Naive B cell (primary cell): ENCODE data around the gene KDR. TPM values are rescaled to one million over a fixed set of nuclear protein-coding genes. Genes with fewer than 3 reads are reported as not detected.

ENCODE experiments used
- ATAC-seq, 2 donors: fragments of 150-1000 bp; cut with Tn5 transposase; 2 replicates each; pipeline ENCODE4 v1.10.0; 2021; ENCODE audit warnings: low read depth in 2 of 2, mild to moderate bottlenecking in 2 of 2, moderate library complexity in 2 of 2
- DNase-seq: peaks from one replicate; pipeline ENCODE4 v3.0.0; 2022
- H3K27ac Mint-ChIP-seq, 6 donors: one replicate each; pipeline ENCODE4 v1.8.0; 2020 to 2022; ENCODE audit warnings: mild to moderate bottlenecking in 6 of 6, mixed read lengths in 6 of 6, moderate library complexity in 5 of 6, inconsistent platforms in 2 of 6
- H3K27me3 Mint-ChIP-seq, 3 donors: one replicate each; pipeline ENCODE4 v1.8.0; 2021 to 2022; ENCODE audit warnings: mixed read lengths in 3 of 3, mild to moderate bottlenecking in 1 of 3
- H3K36me3 Mint-ChIP-seq, 2 donors: one replicate each; pipeline ENCODE4 v1.8.0; 2020 to 2022; ENCODE audit warnings: mixed read lengths in 2 of 2, inconsistent platforms in 1 of 2, mild to moderate bottlenecking in 1 of 2
- H3K4me1 Mint-ChIP-seq, 3 donors: one replicate each; pipeline ENCODE4 v1.8.0; 2020 to 2022; ENCODE audit warnings: mixed read lengths in 3 of 3, inconsistent platforms in 1 of 3, mild to moderate bottlenecking in 1 of 3, moderate library complexity in 1 of 3
- H3K4me3 Mint-ChIP-seq, 8 donors: one replicate each; pipeline ENCODE4 v1.8.0; 2020 to 2022; ENCODE audit warnings: mild to moderate bottlenecking in 8 of 8, mixed read lengths in 8 of 8, moderate library complexity in 8 of 8, inconsistent platforms in 2 of 8
- H3K9me3 Mint-ChIP-seq, 7 donors: one replicate each; pipeline ENCODE4 v1.8.0; 2020 to 2022; ENCODE audit warnings: mixed read lengths in 7 of 7, mild to moderate bottlenecking in 5 of 7, inconsistent platforms in 2 of 7, moderate library complexity in 1 of 7
- polyA plus RNA-seq, 6 donors: library from polyadenylated mRNA; unstranded; fragments of 300-500 nt; fragmentation: Illumina TruSeq; gene quantifications; one replicate each; pipeline ENCODE4 v1.2.3, GENCODE V29; 2021; ENCODE audit warnings: low read depth in 6 of 6

The KDR gene
- polyA plus RNA-seq, 6 donors from 2014 or later = not detected

DNA sequence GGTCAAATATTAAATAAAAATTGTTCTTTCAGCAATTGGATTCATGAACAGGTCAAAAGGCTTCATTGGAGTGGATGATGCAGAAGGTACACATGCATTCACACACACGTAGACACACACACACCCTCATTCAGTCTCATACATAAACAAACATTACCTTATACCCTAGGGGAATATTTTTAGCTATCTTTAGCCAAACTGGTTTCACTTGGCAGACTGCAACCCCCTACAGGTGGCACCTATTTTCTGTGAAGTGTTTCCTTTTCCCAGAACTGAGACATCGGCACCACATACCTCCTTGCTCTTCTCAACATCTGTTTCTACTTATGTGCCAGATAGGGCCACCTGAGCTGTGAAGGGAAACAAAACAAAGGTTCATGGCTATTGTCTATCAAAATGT lies 18.5 kb upstream of the KDR start:
- H3K4me3 Mint-ChIP-seq = no peak overlapping the region
- H3K27ac Mint-ChIP-seq = no peak overlapping the region
- H3K9me3 Mint-ChIP-seq = peaks cover 0 to 3% (median 0%) of the 10 kb centered on the region in 7 donors
- H3K4me1 Mint-ChIP-seq = no peaks in the 10 kb centered on the region
- no peak for DNase-seq
- ATAC-seq = no peak
- H3K36me3 Mint-ChIP-seq = no peaks in the 10 kb centered on the region
- H3K27me3 Mint-ChIP-seq = peaks cover 0 to 12% (median 8%) of the 10 kb centered on the region in 3 donors

DNA sequence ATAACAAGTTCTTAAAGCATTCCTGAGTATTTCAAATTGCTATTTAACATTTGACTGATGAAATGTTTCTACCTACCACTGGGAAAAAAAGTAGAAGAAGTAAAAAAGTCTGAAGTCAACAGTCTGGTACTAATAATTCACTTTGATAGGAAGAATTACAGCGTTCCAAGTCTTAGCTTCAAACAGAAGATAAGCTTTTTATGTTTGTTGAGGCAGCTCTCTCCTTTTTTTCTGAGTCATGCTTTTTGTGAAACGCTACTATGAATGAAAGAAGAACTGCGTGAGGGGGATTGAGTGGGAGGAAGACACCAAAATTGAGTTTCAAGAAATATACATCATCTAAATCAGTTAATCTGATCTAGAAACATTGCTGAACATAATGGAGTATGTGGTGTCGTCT lies 13.0 kb upstream of the KDR start:
- Mint-ChIP-seq H3K4me3 (no peak overlapping the region), H3K4me1 (no peaks in the 10 kb centered on the region), H3K36me3 (no peaks in the 10 kb centered on the region), H3K9me3 (peaks cover 0 to 2% (median 0%) of the 10 kb centered on the region in 7 donors), H3K27me3 (peaks cover 0 to 8% (median 0%) of the 10 kb centered on the region in 3 donors), H3K27ac (no peak overlapping the region)
- ATAC-seq (no peak), DNase-seq (no peak)

DNA sequence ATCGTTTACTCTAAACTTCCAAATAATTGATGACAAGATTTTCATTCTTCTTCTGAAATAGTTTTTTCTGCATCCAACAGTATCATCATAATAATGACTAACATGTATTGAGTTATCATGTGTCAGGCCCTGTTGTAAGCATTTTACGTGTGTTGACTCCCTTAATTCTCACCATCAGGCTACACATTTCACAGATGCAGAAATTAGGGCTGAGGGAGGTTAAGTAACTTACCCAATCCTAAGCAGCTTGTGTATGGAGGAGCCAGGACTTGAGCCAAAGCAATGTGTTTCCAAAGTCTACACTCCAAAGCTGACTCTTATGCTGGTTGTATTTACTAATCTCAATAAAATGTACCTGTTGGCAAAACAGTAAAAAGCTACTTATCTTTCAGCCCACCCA lies 11.2 kb upstream of the KDR start:
- H3K36me3 Mint-ChIP-seq = no peaks in the 10 kb centered on the region
- H3K27ac Mint-ChIP-seq = no peak overlapping the region
- ATAC-seq = no peak
- H3K27me3 Mint-ChIP-seq = peaks cover 0 to 6% (median 0%) of the 10 kb centered on the region in 3 donors
- no peak for DNase-seq
- no peaks in the 10 kb centered on the region for H3K4me1 Mint-ChIP-seq
- H3K4me3 Mint-ChIP-seq = no peak overlapping the region
- peaks cover 0 to 2% (median 0%) of the 10 kb centered on the region in 7 donors for H3K9me3 Mint-ChIP-seq

DNA sequence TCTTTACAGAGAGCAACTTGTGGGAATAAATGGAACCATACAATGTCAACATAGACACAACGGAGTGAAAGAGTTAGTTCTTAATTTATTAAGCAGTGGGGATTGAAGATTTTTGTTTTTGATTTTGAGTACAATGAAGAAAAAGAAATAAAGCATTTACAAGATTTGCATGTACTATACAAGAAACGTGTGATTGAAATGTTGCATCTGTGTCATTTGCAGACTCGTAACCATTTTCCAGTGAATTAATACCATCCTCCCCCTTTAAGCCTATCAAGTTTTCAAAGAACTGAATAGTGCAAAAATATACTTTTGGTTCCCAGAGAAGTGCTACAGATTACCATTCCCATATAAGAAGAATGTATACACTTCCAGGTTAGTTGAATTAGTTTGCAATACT lies 8.6 kb upstream of the KDR start:
- no peak overlapping the region for H3K4me3 Mint-ChIP-seq
- H3K27me3 Mint-ChIP-seq = no peaks in the 10 kb centered on the region
- no peaks in the 10 kb centered on the region for H3K36me3 Mint-ChIP-seq
- H3K9me3 Mint-ChIP-seq = peaks cover 0 to 2% (median 0%) of the 10 kb centered on the region in 7 donors
- no peaks in the 10 kb centered on the region for H3K4me1 Mint-ChIP-seq
- ATAC-seq (no peak), DNase-seq (no peak)
- H3K27ac Mint-ChIP-seq = no peak overlapping the region

DNA sequence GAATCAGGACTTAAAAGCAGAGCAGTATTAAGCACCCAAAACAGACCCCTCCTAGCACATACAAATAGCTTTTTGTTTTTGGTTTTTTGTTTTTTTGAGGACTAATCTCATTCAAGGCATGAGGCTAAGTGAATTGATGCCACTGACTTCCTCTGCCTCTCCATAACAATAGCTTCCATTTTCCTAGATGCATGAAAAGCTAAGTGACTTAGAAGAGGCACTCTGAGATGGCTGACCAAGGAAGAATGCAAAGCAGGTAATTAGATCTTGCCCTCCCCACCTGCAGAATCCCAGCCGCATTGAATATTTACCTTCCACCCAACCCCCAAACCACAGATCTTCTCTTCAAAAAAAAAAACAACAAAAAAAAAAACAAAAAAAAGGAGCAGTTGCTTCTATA lies 7.4 kb upstream of the KDR start:
- peaks cover 0 to 1% (median under 1%) of the 10 kb centered on the region in 3 donors for H3K27me3 Mint-ChIP-seq
- no peak overlapping the region for H3K27ac Mint-ChIP-seq
- DNase-seq (no peak), ATAC-seq (no peak)
- no peak overlapping the region for H3K4me3 Mint-ChIP-seq
- H3K36me3 Mint-ChIP-seq = no peaks in the 10 kb centered on the region
- H3K9me3 Mint-ChIP-seq = peaks cover 0 to 7% (median 3%) of the 10 kb centered on the region in 7 donors
- no peaks in the 10 kb centered on the region for H3K4me1 Mint-ChIP-seq

DNA sequence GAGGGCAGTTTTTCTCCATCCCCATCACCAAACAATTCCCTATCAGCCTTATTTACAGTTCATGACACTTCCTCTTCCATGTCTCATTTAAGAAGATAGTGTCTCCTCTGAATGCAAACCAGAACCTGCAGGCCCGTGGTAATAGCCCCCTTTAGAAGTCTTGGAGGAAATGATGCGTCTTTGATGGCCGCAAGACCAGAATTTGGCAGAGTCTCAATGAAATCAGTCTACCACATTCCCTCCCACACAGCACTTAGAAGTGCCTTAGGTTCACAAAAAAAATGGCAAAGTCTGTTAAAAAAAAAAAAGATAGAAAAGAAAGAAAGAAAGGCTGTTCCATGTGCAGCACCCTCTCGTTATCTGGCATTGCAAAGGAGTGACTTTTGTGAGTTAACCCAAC lies 2.1 kb upstream of the KDR start:
- H3K27me3 Mint-ChIP-seq = peaks cover 16 to 40% (median 31%) of the 10 kb centered on the region in 3 donors
- H3K27ac Mint-ChIP-seq = no peak overlapping the region
- no peak overlapping the region for H3K4me3 Mint-ChIP-seq
- ATAC-seq (no peak), DNase-seq (no peak)
- H3K9me3 Mint-ChIP-seq = peaks cover 0 to 12% (median 3%) of the 10 kb centered on the region in 7 donors
- no peaks in the 10 kb centered on the region for H3K36me3 Mint-ChIP-seq
- peaks cover 0 to 9% (median 5%) of the 10 kb centered on the region in 3 donors for H3K4me1 Mint-ChIP-seq

DNA sequence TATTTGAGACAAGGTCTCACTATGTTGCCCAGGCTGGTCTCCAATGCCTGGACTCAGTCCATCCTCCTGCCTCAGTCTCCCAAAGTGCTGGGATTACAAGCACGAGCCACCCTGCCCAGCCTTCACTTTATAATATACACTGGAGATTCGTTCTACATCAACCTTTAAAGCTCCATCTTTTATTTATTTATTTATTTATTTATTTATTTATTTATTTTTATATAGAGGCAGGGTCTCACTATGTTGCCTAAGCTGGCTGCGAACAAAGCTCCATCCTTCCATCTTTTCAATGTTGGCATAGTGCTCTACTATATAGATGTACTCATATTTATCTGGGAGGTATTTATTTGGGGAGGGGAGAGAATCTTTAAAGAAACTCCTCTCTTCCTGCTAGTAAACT lies 1.7 kb upstream of the KDR start:
- ATAC-seq (no peak), DNase-seq (no peak)
- Mint-ChIP-seq H3K27ac (no peak overlapping the region), H3K4me1 (peaks cover 0 to 9% (median 5%) of the 10 kb centered on the region in 3 donors), H3K9me3 (peaks cover 0 to 12% (median 3%) of the 10 kb centered on the region in 7 donors), H3K36me3 (no peaks in the 10 kb centered on the region), H3K27me3 (peaks cover 21 to 40% (median 31%) of the 10 kb centered on the region in 3 donors), H3K4me3 (no peak overlapping the region)

DNA sequence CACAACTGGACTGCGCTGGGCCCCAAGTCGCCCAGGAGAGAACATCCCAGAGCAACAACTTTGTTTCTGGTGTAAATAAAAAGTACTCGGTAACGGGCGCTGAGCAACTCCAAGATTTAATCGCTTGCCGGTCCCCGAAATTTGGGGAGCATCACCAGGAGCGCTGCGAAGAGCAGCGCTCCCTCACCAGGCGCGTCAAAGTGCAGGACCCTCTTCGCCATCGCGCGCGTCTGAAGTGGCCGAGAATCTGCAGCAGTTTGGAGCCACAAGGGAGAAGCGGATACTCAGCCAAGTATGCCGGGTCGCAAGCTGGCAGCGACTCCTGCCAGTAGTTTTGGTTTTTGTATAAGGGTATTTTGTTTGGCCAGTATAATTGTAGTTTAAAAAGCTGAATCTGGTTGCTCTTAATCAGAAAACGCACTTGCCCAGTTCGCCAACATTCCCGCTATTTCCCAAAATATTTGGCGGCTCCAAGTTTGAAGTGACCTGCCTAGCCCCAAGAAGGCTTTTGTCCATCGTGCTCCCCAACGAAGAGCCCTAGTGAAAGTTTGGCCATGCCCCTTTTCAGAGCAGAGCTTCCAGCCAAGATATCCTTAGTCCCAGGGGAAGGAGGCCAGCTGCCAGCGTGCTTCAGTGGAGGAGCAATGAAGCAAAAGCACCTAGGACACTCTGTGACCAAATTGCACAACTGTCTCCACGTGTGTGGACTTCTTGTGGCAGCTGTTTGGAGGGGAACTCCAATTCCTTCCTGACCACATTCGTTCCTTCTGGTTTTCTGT lies 557 bp upstream of the KDR start:
- Mint-ChIP-seq H3K36me3 (no peaks in the 10 kb centered on the region), H3K9me3 (peaks cover 0 to 12% (median 3%) of the 10 kb centered on the region in 7 donors), H3K27me3 (peaks cover 25 to 40% (median 31%) of the 10 kb centered on the region in 3 donors), H3K4me3 (peak overlapping the region in 2 of 8 donors; percentile 12 to 15), H3K4me1 (peaks cover 0 to 9% (median 5%) of the 10 kb centered on the region in 3 donors), H3K27ac (no peak overlapping the region)
- ATAC-seq (no peak), DNase-seq (no peak)

DNA sequence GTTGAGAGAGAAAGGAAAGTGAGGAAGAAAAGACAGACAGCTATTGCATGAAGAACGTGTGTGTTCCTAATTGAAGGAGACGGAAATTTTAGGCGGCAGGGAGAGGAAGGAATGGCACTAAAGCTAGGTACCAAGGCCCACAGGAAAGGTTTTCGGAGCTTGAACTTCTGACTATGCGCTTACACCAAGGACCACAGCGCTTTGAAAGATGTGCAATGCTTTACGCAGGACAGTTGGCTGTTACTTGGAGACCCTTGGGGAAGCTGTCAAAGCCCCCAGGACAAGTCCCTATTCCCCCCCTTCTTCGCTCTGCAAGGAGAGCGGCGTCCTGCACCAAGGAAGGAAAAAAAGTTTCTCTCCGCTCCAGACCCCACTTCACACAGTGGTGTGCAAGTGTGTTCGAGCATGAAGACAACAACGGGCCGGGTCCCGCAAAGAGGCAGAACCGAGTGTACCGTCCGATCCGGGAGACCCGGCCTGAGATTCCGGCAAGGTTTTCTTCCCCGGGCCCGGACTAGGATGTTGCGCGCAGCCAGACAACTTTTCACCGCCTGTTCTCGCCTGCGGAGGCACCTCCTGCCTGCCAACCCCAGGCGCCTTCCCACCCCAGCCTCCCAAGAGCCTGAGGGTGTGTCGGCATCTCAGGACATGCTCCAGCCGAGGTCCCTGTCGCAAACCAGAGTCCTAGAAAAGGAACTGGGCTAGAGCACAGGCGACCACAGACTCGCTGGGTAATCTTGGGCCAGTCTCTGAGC lies 896 bp downstream of the KDR start:
- peaks cover 28 to 40% (median 31%) of the 10 kb centered on the region in 3 donors for H3K27me3 Mint-ChIP-seq

DNA sequence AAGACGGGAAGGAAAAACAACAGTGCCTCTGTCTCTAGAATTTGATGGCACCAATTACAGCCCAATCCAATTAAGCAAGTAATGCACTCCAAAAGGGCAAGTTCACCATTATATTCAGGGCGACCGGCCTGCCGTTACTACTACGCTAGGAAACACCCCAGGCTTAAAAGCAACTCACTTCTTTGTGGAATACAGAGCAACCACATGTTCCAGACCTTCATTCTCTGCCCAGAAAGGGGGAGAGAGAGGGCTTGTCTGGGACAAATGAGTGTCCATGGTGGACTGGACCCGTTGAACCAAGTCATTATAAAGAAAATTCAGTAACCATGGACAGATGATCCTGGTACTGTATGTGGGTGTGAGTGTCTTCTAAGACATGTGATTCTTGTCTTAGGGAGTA lies 1.6 kb downstream of the KDR start:
- no peak for DNase-seq
- Mint-ChIP-seq H3K27me3 (peaks cover 31 to 40% (median 32%) of the 10 kb centered on the region in 3 donors), H3K36me3 (no peaks in the 10 kb centered on the region), H3K4me1 (peaks cover 0 to 9% (median 5%) of the 10 kb centered on the region in 3 donors), H3K4me3 (no peak overlapping the region), H3K27ac (no peak overlapping the region), H3K9me3 (peaks cover 0 to 12% (median 3%) of the 10 kb centered on the region in 7 donors)
- ATAC-seq = no peak

More for the DNA sequence above, 896 bp downstream of the KDR start:
- Mint-ChIP-seq H3K4me1 (peaks cover 0 to 9% (median 5%) of the 10 kb centered on the region in 3 donors), H3K4me3 (peak overlapping the region in 1 of 8 donors; percentile 54), H3K36me3 (no peaks in the 10 kb centered on the region), H3K27ac (peak overlapping the region in 1 of 6 donors; percentile 57), H3K9me3 (peaks cover 0 to 12% (median 3%) of the 10 kb centered on the region in 7 donors)
- no peak for DNase-seq
- ATAC-seq = no peak

DNA sequence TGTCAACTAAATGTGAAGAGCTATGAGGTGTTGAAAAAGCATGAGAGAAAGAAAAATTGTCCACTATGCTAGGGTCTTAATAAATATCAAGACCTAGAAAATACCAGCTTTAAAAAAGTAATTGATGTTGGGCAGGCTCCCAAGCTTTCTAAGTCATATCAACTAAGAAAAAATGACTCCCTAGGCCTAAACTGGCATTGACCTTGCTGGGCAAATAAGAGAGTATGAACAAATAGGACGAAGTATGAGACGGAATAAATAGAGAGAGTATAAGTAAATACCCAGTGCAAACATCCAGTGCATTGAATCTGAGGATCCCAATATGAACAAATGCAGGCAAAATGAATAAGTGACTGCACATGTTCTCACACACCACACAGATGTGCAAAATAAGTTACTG lies 3.2 kb downstream of the KDR start:
- H3K4me1 Mint-ChIP-seq = peaks cover 0 to 9% (median 5%) of the 10 kb centered on the region in 3 donors
- H3K27ac Mint-ChIP-seq = no peak overlapping the region
- ATAC-seq (no peak), DNase-seq (no peak)
- H3K4me3 Mint-ChIP-seq = no peak overlapping the region
- H3K9me3 Mint-ChIP-seq = peaks cover 0 to 6% (median 0%) of the 10 kb centered on the region in 7 donors
- H3K27me3 Mint-ChIP-seq = peaks cover 25 to 34% (median 32%) of the 10 kb centered on the region in 3 donors
- no peaks in the 10 kb centered on the region for H3K36me3 Mint-ChIP-seq

DNA sequence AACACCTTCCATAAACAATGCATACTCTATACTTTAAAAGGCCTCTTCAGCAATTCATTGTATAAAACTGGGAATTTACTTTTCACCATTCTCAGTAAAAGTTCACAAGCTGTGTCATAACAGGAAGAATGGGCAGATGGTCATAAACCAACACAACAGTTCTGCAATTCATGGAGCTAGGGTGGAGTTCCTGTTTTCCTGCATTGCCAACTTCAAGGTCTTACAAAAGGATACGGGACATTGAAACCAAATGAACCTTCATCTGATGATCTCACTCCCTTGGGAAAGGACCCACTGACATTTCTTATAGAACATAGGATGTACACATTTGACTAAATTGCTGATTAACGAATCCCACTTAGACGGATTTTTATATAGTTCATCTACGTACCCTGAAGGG lies 4.1 kb downstream of the KDR start:
- H3K4me3 Mint-ChIP-seq = no peak overlapping the region
- peaks cover 15 to 28% (median 25%) of the 10 kb centered on the region in 3 donors for H3K27me3 Mint-ChIP-seq
- H3K4me1 Mint-ChIP-seq = peaks cover 0 to 6% (median 4%) of the 10 kb centered on the region in 3 donors
- peaks cover 0 to 6% (median 0%) of the 10 kb centered on the region in 7 donors for H3K9me3 Mint-ChIP-seq
- no peaks in the 10 kb centered on the region for H3K36me3 Mint-ChIP-seq
- no peak overlapping the region for H3K27ac Mint-ChIP-seq
- DNase-seq = no peak
- ATAC-seq = no peak

DNA sequence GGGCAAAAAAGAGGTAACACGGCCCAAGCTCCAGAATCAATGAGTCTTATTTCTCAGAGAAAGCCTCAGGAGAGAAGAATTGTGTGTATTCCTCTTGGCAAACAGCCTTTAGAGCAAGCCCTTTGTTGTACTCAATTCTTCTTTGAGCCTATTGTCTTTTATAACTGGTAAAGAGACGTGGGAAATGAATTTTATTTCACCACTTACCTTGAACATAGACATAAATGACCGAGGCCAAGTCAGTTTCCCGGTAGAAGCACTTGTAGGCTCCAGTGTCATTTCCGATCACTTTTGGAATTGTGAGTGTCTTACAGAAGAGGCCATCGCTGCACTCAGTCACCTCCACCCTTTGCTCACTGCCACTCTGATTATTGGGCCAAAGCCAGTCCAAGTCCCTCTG lies 7.0 kb downstream of the KDR start:
- DNase-seq = no peak
- no peaks in the 10 kb centered on the region for H3K36me3 Mint-ChIP-seq
- H3K27me3 Mint-ChIP-seq = peaks cover 0 to 18% (median 0%) of the 10 kb centered on the region in 3 donors
- H3K27ac Mint-ChIP-seq = no peak overlapping the region
- no peak for ATAC-seq
- peaks cover 0 to 5% (median 0%) of the 10 kb centered on the region in 7 donors for H3K9me3 Mint-ChIP-seq
- H3K4me3 Mint-ChIP-seq = no peak overlapping the region
- no peaks in the 10 kb centered on the region for H3K4me1 Mint-ChIP-seq
